Esophagus muscularis mucosa (tissue), 4 donors: Measurements from ENCODE around the gene JPH4. TPM values are rescaled to one million over a fixed set of nuclear protein-coding genes. Genes with fewer than 3 reads are reported as not detected.

Experiments used
- DNase-seq: peaks from one replicate; pipeline ENCODE4 v3.0.0-alpha.2; 2017; ENCODE audit errors: extremely low spot score
- H3K27ac ChIP-seq, 4 donors: fragments of 200-600 bp; sonication (generic); replicated peaks in 1 of 4; 1 replicate in 3 of 4; 2 replicates in 1 of 4; pipeline ENCODE4 v1.5.1; 2016 to 2019; ENCODE audit warnings: mild to moderate bottlenecking in 1 of 4
- H3K27me3 ChIP-seq, 4 donors: fragments of 200-600 bp; sonication (generic); one replicate each; pipeline versions ENCODE4 v1.5.1 to v1.6.0; 2016 to 2019
- H3K36me3 ChIP-seq, 4 donors: fragments of 200-600 bp; sonication (generic); one replicate each; pipeline ENCODE4 v1.5.1; 2016 to 2019
- H3K4me1 ChIP-seq, 4 donors: fragments of 200-600 bp; sonication (generic); one replicate each; pipeline ENCODE4 v1.5.1; 2016 to 2019
- H3K4me3 ChIP-seq, 4 donors: fragments of 200-600 bp; sonication (generic); 1 replicate in 2 of 4; 2 replicates in 2 of 4; pipeline ENCODE4 v1.5.1; 2016 to 2019; ENCODE audit warnings: mild to moderate bottlenecking in 4 of 4, moderate library complexity in 1 of 4
- H3K9me3 ChIP-seq, 4 donors: fragments of 200-600 bp; sonication (generic); 1 replicate in 3 of 4; 2 replicates in 1 of 4; pipeline ENCODE4 v1.5.1; 2016 to 2019
- CTCF ChIP-seq, 3 experiments: fragments of 200-600 bp in 2 of 3; fragments of 450-650 bp in 1 of 3; sonication (generic) in 2 of 3; IDR thresholded peaks; one replicate each; pipeline ENCODE4 v1.5.1; 2017 to 2019; ENCODE audit warnings: antibody characterized with exemption in 3 of 3, mild to moderate bottlenecking in 2 of 3, moderate library complexity in 1 of 3
- EP300 ChIP-seq: sonication (generic); formaldehyde crosslinking; IDR thresholded peaks from one replicate; pipeline ENCODE4 v1.6.1; 2017; ENCODE audit warnings: antibody characterized with exemption
- POLR2A ChIP-seq: fragments of 450-650 bp; IDR thresholded peaks from one replicate; pipeline ENCODE4 v1.6.1; 2017; ENCODE audit warnings: antibody characterized with exemption, moderate library complexity, mild to moderate bottlenecking, low read depth
- POLR2AphosphoS5 ChIP-seq, 2 donors: sonication (generic); formaldehyde crosslinking; IDR thresholded peaks; one replicate each; pipeline ENCODE4 v1.6.1; 2017; ENCODE audit warnings: antibody characterized with exemption in 2 of 2
- WGBS: methylation state at CpG from one replicate; pipeline ENCODE4 v1.1.5; 2018; 5-methylcytosine and 5-hydroxymethylcytosine counted together
- intact Hi-C: fragments of 100-400 bp; cut with DNase I; formaldehyde crosslinking; loops from one replicate; pipeline ENCODE4 v1.15.1; 2023
- total RNA-seq, 4 donors: library from RNA; depleted of rRNA; stranded (reverse); fragments of >200 nt; gene quantifications; one replicate each; pipeline versions ENCODE4 v1.1.0 to v1.2.1, GENCODE V29; 2016

JPH4 gene
- total RNA-seq, 4 donors from 2014 or later = 0.83 to 2.8 (median 2.0) TPM

GRCh38 chr14:23518709-23519108 is 59.9 kb downstream of the JPH4 start:
- 68% methylated on average over 4 of the region's 4 CpGs for WGBS
- H3K4me1 ChIP-seq = no peaks in the 10 kb centered on the region
- no peaks in the 10 kb centered on the region for H3K9me3 ChIP-seq
- no peak for DNase-seq
- intact Hi-C loops = no loop called here
- H3K4me3 ChIP-seq = no peak overlapping the region
- no peaks in the 10 kb centered on the region for H3K36me3 ChIP-seq
- TF ChIP-seq POLR2A = no peak
- no peak for TF ChIP-seq POLR2AphosphoS5 (IDR thresholded peaks at IDR 0.05)
- no peak for TF ChIP-seq EP300
- no peak for TF ChIP-seq CTCF (IDR thresholded peaks at IDR 0.05)
- no peaks in the 10 kb centered on the region for H3K27me3 ChIP-seq
- H3K27ac ChIP-seq = no peak overlapping the region

Other genes with a start within 250 kb of the JPH4 start
- 10 to 100 TPM; 12.5 to 36.9 (median 24.9) TPM for gene SLC22A17, start 225.9 kb downstream of the JPH4 start, total RNA-seq
- 10 to 100 TPM; 10.1 to 21.4 (median 12.8) TPM for gene EFS, start 213.6 kb downstream of the JPH4 start, total RNA-seq
- not detected for gene IL25, start 206.0 kb downstream of the JPH4 start, total RNA-seq
- 1 to 10 TPM in 3 of 4 donors, under 1 TPM in 1; 0.78 to 2.9 (median 1.9) TPM for gene CMTM5, start 201.7 kb downstream of the JPH4 start, total RNA-seq
- gene MYH6, start 170.5 kb downstream of the JPH4 start, total RNA-seq = under 1 TPM in 3 of 4 donors, not detected in 1; under 0.01 to 0.06 (median under 0.01) TPM
- gene MYH7, start 143.1 kb downstream of the JPH4 start, total RNA-seq = under 1 TPM in 2 of 4 donors, not detected in 2; 0.11 to 0.26 TPM
- gene NGDN, start 109.1 kb downstream of the JPH4 start, total RNA-seq = 10 to 100 TPM; 21.6 to 43.2 (median 34.0) TPM
- gene ZFHX2, start 27.0 kb downstream of the JPH4 start, total RNA-seq = 1 to 10 TPM in 3 of 4 donors, under 1 TPM in 1; 0.50 to 1.8 (median 1.2) TPM
- gene THTPA, start 22.5 kb downstream of the JPH4 start, total RNA-seq = 10 to 100 TPM; 18.3 to 20.0 (median 19.7) TPM
- gene AP1G2, start 11.0 kb downstream of the JPH4 start, total RNA-seq = 10 to 100 TPM; 15.9 to 30.2 (median 20.0) TPM
- under 1 TPM in 2 of 4 donors, not detected in 2; 0.63 to 0.66 TPM for gene DHRS2, start 57.6 kb upstream of the JPH4 start, total RNA-seq